DMS79 treated with DMSO at 0.1 percent for 48 hours (cell line): ENCODE measurements around the gene APOL1.
"Not testable (repeated sequence)": the region's sequence is repeated elsewhere in the genome, so short reads cannot be mapped to it uniquely, and the experiment has no call there.

ENCODE experiments used
- DNase-seq: peaks from one replicate; lab custom pipeline; 2025; lab: John Stamatoyannopoulos, UW

Gene APOL1

DNA sequence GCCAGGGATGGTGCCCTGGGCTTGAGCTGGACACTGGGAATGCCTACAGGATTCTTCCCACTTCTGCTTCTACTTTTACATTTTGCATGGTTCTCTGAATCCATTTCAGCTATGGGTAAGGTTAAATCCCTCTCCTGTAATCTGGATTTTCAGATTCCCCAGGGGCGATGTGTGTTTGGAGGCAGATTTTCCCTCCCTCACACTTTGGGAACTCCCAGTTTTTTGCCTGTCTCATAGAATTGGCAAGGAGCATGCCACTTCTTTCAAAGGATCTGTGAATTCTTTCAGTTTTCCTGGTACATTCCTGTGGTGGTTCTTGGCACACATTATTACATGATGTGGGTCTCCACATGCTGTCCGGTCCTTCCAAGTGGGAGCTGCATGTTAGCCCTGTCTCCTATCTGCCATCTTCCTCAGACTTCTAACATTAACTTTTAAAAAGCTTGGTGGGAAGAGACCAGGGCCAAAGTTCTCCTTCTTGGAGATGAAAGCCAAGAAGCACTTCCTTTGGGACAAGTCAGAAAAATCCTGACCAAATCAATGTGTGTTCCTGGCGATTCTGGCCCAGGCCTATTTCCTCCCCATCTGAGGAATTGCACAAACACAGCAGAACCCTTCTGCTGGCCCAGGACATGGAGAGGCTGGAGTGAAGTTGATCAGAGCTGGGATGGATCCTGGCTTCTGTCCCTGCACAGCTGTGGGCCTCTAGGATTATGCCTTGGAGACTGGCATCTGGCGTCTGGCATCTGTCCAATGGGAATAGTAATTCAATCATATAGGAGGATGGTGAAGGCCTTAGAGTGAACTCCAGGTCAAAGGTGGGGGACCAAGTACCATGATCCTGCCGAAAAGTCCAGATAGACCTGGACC, 8.2 kb upstream of the APOL1 start:
- DNase-seq, result no peak

DNA sequence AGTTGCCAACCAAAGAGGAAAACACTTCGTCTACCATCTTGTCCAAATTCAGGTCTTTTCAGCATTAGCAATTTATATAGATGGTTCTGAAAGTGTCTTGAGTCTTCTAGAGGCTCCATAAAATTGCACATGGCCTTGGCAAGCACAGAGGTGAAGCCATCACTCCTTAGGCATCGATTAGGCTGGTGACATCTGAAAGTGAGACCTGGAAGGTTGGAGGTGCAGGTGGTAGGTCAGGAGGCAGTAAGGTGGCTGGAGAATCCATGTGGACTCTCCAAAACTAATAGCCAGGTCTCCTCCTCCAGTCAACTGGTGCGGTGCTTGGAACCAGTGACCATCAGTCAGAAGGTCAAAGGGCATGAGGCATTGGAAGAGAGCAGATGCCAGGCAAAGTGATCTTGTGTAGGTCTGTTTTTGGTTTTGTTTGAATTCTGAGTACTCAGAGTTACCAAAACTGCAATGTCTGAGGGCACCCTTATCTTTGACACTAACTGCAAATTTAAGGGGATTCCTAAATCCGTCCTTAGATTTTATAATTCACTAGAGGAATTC, 7.1 kb upstream of the APOL1 start:
- DNase-seq, result no peak

DNA sequence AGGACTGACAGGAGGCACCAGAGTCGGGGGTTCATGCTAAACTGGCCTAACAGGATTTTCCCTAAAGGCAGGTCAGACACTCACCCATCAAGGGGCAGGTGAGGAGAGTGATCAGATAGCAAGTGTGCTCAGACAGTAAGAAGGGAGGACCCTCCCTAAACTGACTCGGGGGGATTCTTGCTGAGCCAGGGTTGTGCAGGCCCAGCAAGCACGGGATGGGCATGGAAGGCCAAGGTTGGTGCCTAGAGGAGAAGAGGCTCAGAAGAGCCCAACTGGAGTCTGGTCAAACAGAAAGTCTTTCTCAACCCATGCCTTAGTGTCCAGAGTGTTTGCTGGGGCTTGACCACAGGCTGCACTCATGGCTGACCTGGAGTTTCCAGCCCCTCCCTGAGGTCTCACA, 6.2 kb upstream of the APOL1 start:
- no peak for DNase-seq

DNA sequence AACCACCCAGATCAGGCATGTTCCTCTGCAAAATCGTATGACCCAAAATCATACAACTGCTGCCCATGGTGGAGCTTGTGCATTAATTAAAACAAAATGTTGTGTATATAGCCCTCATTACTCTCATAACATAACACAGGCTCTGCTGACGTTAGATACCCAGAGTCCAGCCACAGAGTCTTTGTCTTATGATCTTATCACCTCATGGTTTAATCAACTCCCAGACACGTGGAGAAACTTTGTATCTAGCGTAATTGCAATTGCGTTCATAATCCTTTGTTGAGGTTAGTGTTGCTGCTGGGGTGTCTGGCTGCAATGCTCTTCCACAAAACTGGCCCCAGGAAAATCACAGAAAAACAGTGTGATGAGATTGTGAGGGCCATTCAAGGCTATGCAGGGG, 5.0 kb upstream of the APOL1 start:
- DNase-seq, result no peak

DNA sequence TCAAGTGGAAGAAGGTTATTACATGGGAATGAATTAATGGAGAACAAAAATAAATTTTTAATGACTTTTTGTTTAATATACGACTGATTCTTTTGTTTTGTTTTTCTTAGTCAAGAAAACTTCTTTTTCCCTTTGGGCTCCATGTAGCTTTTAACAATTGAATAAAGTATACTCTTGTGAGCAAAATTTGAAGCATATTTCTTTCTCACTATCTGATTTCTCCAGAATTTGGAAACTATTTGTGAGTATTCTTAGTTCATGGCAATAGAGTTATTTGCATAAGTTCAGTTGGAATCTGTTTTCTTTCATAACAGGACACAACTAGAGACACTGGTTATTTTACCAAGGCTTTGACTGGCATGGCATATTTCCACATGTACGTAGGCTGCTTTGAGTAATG, 3.8 kb upstream of the APOL1 start:
- no peak for DNase-seq

DNA sequence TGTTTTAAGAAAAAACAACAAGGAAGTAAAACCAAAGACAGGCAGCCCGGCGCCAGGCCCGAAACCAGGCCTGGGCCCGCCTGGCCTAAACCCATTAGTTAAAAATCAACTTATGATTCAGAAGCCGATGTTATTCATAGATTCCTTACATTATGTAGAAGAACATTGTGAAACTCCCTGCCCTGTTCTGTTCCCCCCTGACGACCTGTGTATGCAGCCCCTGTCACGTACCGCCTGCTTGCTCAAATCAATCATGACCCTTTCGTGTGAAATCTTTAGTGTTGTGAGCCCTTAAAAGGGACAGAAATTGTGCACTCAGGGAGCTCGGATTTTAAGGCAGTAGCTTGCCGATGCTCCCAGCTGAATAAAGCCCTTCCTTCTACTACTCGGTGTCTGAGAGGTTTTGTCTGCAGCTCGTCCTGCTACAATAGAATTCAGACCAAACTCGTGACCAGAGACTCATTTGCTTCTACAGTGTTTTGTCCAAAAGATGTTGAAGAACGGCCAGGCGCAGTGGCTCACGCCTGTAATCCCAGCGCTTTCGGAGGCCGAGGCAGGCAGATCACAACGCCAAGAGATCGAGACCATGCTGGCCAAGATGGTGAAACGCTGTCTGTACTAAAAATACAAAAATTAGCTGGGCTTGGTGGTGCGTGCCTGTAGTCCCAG, 2.5 kb upstream of the APOL1 start:
- not testable (repeated sequence) for DNase-seq

DNA sequence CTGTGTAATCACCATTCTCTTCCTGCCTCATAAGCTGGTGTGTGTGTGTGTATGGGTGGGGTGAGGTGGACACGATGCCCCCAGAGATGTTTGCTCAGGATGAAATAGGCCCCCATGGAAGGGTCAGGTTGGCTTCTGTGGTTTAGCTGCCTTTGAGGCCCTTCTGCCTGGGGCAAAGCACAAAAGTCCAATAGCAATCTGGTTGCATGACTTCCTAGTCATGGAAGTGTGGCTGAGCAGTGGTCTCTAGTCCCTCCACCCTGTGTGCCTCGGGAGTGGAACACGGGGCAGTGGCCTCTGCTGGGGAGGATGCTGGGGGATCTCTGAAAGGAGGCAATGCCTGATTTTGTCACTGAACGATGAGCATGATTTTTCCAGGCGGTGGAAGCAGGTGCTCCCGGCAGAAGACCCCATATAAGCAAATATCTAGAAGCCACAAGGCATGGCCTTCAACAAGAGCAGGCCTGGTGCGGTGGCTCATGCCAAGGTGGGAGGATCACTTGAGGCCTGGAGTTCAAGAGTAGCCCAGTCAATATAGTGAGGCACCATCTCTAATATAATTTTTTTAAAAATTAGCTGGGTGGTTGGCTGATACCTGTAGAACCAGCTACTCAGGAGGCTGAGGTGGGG, 839 bp upstream of the APOL1 start:
- not testable (repeated sequence) for DNase-seq

DNA sequence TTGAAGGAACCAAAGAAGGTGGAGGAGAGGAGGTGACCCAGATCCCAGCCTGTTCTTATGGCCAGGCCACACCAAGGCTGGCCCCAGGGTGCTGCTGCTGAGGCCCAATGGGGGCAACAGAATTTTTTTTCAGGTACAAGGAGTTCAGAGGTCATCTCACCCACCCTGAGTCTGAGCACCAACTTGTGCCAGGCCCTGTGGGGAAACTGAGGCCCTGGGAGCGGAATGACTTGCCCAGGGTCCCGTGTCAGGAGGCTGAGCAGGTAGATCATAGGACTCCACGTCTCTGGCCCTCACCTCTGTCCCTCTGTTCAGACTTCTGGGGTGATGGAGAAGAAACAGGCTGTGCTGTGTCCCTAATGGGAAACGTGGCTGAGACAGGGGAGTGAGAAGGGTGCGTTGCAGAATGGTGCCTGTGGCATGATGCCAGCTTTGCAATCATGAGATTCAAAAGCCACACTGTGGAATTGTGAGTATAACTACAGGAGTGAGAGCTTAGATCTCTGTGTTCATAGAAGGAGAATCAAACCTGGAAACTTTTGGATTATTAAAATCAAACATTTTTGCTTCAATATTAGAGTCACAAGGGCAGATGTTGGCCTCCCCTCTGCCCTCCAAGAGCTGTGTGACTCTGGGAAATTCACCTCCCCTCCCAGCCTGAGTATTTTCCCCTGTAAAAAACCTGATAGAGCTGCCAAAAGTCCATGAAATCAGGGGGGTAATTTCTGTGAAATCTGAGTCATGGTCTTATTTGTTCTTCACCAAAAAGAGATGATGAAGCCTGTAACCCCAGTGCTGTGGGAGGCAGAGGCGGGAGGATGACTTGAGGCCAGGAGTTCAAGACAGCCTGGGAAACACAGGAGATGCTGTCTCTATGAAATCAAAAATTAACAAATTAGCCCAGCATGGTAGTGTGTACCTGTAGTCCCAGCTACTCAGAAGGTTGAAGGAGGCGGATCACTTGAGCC, 874 bp downstream of the APOL1 start:
- no peak for DNase-seq

DNA sequence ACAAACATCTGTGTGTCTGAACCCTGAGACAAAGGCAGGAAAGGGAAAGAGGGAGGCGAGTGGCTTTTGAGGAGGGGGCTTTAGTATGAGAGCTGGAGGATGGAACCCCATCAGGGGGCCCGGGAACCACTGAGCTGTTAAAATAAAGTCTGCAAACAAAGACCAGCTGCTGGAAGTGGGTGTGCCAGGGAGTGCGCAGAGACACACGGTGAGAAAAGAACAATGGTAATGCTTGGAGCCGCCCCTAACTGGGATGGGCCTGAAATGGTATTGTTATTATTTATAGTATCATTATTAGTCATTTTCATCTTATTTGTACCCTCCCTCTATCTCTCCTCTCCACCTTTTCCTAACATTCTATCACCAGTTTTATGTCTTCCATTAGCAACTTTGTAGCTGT, 2.6 kb downstream of the APOL1 start:
- DNase-seq, result not testable (repeated sequence)

DNA sequence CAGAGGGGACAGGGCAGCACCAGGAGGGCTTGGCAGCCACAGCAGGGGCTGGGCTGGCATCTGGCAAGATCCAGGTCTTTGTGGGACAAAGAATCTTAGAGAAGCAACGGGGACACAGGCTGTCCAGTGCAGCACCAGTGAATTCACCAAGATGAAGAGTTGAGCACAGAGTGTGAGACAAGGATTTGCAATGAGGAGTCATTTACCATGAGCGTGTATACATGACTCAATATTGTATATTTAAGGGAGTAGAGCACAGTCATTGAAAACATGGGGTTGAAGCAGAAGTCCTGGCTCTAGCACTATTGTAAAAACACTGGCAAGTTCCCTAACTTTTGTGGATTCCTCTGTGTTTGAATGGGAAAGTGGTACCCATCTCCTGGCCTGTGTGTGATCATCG, 3.5 kb downstream of the APOL1 start:
- no peak for DNase-seq

DNA sequence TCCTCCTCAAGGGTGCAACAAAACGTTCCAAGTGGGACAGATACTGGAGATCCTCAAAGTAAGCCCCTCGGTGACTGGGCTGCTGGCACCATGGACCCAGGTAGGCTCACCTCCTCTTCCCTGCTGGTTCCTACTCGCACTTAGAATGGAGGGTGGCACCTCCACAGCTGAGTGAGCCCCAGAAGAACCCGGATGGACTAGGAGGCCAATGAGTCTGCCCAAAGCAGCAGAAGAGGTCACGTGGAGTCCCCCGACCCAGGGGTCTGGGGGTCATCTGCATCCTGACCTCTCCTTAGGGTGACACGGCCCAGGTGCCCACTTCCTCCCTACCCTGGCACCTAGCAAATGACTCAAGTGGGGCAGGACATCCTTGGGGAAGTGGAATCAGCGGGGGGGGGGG, 4.4 kb downstream of the APOL1 start:
- DNase-seq, result no peak

DNA sequence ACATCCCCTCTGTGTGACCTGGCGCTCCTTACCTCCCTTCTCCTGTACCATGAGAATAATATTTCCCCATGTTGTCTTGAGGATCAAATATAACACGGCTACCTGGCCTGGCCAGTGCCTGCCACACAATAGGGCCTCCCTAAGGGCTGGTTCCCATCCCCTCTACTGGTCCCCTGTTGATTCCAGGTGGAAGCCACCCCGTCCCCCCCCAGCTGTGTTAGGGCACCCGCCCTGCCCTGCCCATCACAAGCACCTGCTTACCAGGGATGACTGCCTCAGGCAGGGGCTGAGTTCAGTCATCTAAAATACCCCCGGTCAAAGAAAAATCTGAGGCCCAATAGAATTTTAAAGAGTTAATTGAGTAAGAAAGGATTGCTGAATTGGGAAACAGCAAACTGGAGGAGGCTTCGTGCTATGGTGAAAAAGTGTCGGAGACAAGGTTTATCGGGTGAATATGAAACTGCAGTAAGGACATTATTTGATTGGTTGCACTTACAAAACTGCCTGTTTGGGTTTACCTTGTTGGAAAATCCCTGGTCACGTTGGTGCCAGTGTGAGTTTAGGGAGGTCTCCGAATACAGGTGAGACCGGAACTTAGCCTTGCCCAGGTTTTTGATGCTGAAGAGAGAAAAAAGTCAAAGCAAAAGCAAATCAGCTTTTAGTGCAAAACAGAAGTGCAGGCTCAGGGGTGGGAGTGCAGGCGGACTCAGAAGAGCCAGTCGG, 5.2 kb downstream of the APOL1 start:
- DNase-seq, result no peak

DNA sequence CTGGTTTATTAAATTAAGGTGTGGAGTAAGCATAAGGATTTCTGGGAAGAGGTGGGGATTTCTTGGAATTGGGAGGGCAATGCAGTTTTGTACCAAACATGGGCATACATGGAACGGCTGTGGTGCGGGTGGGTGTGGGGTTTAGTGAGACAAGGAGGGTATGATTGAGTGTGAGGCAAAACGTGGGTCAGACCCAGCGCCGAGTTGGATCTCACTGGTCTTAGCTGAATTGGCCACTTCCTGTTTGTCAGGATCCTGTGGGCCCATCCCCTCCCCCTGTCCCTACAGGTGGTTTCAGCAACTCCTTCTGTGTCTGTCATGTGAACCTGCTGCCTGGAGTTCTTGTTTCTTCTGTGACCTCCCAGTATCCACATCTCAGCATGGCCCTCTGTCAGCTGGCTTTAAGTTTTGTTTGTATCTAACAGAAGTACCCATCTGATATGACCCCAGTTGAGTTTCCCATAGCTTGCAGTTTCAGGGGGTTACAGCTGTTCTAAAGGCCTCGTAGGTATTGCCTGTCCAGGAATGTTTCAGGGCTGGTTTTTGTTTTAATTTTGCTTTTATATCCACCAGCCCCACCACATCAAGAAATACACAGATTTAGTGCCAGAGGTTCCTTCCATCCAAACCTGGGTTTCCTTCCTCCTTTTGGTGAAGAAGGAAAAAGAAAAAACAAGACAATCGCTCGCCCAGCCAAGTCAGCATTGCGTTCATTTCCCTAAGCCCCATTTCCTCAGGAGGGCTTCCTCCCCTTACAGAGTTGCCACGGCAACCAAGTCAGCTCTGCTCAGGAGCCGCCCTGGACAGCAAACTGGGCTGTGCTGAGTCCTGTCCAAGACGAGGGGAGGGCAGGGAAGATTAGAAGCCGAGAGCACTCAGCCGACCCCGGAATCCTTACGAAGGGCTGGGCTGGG, 6.0 kb downstream of the APOL1 start:
- DNase-seq, result no peak

DNA sequence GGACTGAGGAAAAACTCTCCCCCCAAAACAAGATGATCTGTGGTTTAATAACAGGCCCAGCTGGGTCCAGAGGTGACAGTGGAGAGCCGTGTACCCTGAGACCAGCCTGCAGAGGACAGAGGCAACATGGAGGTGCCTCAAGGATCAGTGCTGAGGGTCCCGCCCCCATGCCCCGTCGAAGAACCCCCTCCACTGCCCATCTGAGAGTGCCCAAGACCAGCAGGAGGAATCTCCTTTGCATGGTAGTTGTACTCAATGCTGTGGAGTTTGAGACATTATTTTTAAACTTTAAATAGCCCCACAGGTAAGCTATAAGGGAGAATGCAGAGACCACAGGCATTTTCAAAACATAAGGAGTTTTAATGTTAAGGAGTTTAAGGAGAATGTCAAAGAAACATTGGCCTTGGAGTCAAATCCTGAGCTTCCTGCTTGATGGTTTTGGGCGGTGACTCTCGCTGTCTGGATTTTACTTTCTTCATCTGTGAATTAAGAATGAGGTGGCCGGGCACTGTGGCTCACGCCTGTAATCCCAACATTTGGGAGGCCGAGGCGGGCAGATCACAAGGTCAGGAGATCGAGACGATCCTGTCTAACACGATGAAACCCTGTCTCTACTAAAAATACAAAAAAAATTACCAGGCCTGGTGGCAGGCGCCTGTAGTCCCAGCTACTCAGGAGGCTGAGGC, 6.8 kb downstream of the APOL1 start:
- no peak for DNase-seq

DNA sequence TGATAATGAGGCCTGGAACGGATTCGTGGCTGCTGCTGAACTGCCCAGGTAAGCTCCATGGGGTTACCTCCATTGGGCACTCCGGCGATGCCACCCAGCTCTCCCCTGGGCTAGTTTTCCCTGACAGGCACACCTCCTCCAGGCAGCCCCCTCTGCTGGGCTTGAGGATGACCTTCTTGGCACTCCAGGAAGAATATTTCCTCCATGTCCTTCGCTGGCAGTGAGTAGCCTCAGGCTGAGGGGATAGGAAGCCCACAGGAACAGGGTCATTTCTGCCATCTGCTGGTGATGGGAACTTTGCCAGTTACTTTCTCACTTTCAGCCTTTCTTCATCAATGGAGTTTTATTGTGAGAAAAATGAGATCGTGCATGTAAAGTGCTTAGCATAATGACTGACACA, 8.7 kb downstream of the APOL1 start:
- not testable (repeated sequence) for DNase-seq

DNA sequence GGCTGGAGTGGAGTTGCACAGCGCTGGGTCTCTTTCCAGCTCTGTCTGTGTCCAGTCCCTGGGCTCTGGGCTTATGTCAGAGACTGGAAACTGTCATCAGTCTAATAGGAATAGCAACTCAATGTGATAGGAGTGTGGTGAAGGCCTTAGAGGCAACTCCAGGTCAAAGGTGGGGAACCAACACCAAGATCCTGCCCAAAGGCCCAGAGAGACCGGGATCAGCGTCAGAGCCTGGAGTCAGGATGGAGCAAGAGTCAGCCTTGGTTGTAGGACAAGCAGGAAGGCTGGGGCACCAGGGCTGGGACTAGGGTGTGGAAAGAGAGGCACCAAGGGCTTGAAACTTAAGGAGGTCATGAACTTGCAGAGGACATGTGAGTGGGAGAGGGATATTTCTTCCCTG, 9.4 kb downstream of the APOL1 start:
- DNase-seq, result not testable (repeated sequence)

DNA sequence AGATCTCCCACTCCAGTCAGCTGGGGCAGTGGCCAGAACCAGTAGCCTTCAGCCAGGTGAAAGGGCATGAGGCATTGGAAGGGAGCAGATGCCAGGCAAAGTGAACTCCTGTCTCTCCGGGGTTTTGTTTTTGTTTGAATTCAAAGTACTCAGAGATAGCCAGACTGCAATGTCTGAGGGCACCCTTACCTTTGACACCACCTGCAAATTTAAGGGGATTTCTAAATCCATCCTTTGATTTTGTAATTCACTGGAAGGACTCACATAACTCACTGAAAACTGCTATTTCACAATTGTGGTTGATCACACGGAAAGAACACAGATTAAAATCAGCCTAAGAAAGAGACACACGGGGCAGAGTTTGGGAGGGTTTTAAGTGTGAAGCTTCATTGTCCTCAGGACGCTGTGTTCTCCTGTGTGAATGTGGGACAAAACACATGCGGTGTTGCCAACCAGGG, 10.3 kb downstream of the APOL1 start:
- not testable (repeated sequence) for DNase-seq

DNA sequence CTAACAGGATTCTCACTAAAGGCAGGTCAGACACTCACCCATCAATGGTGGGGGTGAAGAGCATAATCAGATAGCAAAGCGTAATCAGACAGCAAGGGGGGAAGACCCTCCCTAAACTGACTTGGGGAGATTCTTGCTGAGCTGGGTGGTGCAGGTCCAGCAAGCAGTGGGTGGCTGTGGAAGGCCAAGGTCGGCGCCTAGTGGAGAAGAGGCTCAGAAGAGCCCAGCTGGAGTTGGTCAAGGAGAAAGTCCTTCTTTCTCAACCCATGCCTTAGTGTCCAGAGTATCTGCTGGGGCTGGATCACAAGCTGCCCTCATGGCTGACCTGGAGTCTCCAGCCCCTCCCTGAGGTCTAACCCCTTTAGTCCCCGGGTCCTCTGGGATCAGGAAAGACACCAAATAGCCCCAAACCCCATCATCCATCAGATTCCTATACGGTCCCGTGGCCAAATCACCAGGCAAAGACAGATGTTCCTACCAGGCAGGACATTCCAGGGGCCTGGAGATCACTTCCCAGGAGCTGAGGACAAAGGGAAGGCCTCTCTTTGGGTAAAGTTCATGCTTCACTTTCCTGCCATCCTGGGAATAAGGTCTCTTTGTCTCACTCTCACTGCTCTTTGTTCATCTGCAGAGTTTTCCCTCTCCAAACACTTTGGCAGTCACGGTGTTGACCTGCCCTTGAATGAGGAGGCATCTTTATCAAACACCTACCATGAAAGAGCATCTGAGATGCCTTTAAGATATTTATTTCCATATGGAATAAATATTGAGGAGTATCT, 11.1 kb downstream of the APOL1 start:
- not testable (repeated sequence) for DNase-seq
